PC-3 (cell line): ENCODE measurements around the gene CCR4. TPM values are rescaled to one million over a fixed set of nuclear protein-coding genes. Genes with fewer than 3 reads are reported as not detected.
A peak's percentile ranks its signal among the peaks of the same experiment; 100 is the strongest.

Experiments
- ATAC-seq: fragments of 200-7000 bp; cut with Tn5 transposase; 2 replicates; pipeline ENCODE4 v1.9.1; 2020; ENCODE audit warnings: mild to moderate bottlenecking, moderate library complexity
- BruUV-seq: library from RNA; stranded (reverse); fragments of 400-500 nt; replicated peaks from 2 replicates; lab custom pipeline; 2021; lab: Mats Ljungman, UMichigan
- CTCF ChIA-PET: fragments of 300-600 bp; sonication (Branson Sonifier 250); formaldehyde crosslinking; loops from one replicate; lab custom pipeline; 2022; ENCODE audit warnings: antibody characterized with exemption; lab: Charles Lee
- POLR2A ChIA-PET: fragments of 300-600 bp; sonication (Branson Sonifier 250); formaldehyde crosslinking; loops from one replicate; lab custom pipeline; 2022; ENCODE audit warnings: antibody characterized with exemption; ENCODE audit not compliant: unreplicated experiment; lab: Charles Lee
- DNase-seq: peaks from one replicate; pipeline ENCODE4 v3.0.0-alpha.2; 2015
- H2AFZ ChIP-seq: fragments of 300-600 bp; sonication (generic); 2 replicates; pipeline ENCODE4 v1.6.0; 2016; ENCODE audit warnings: antibody characterized with exemption, low read length
- H3F3A ChIP-seq: fragments of 300-600 bp; sonication (generic); one replicate; pipeline ENCODE4 v1.6.0; 2017; ENCODE audit warnings: antibody characterized with exemption, low read length, control low read depth, mild to moderate bottlenecking; ENCODE audit not compliant: unreplicated experiment
- H3K27ac ChIP-seq: fragments of 300-600 bp; sonication (generic); 2 replicates; pipeline ENCODE4 v1.5.1; 2016; ENCODE audit warnings: mild to moderate bottlenecking, low read length
- H3K27me3 ChIP-seq: fragments of 300-600 bp; sonication (generic); 2 replicates; pipeline ENCODE4 v1.6.1; 2016; ENCODE audit warnings: low read length, mixed read lengths
- H3K36me3 ChIP-seq: fragments of 300-600 bp; sonication (generic); 2 replicates; pipeline ENCODE4 v1.6.1; 2016; ENCODE audit warnings: low read depth, mixed run types, low read length, mixed read lengths
- H3K4me1 ChIP-seq: fragments of 300-600 bp; sonication (generic); 2 replicates; pipeline ENCODE4 v1.5.1; 2016; ENCODE audit warnings: low read length; ENCODE audit not compliant: insufficient read depth
- H3K4me2 ChIP-seq: fragments of 300-600 bp; sonication (generic); 2 replicates; pipeline ENCODE4 v1.6.0; 2016; ENCODE audit warnings: low read length
- H3K4me3 ChIP-seq: fragments of 300-600 bp; sonication (generic); 2 replicates; pipeline ENCODE4 v1.5.1; 2016; ENCODE audit warnings: mild to moderate bottlenecking, low read length, mixed read lengths
- H3K79me2 ChIP-seq: fragments of 300-600 bp; sonication (generic); 2 replicates; pipeline ENCODE4 v1.6.1; 2017; ENCODE audit warnings: low read length, mixed read lengths
- H3K9ac ChIP-seq: fragments of 300-600 bp; sonication (generic); 2 replicates; pipeline ENCODE4 v1.6.0; 2016; ENCODE audit warnings: mild to moderate bottlenecking, low read length
- H3K9me2 ChIP-seq: fragments of 300-600 bp; sonication (generic); replicated peaks from 2 replicates; pipeline ENCODE4 v1.6.1; 2016; ENCODE audit warnings: mixed run types, low read length, mixed read lengths
- H3K9me3 ChIP-seq: fragments of 300-600 bp; sonication (generic); 2 replicates; pipeline ENCODE4 v1.6.1; 2016; ENCODE audit warnings: low read length, mixed read lengths
- H4K20me1 ChIP-seq: fragments of 300-600 bp; sonication (generic); 2 replicates; pipeline ENCODE4 v1.6.1; 2016; ENCODE audit warnings: low read length, mixed read lengths
- CTCF ChIP-seq: fragments of 300-600 bp; sonication (generic); conservative IDR thresholded peaks from 2 replicates; pipeline ENCODE4 v1.5.1; 2017; ENCODE audit warnings: antibody characterized with exemption, low read depth, mild to moderate bottlenecking, low read length
- EZH2 ChIP-seq: fragments of 300-600 bp; sonication (generic); IDR thresholded peaks from one replicate; pipeline ENCODE4 v1.6.1; 2017; ENCODE audit warnings: antibody characterized with exemption, mild to moderate bottlenecking, low read length; ENCODE audit not compliant: unreplicated experiment
- EZH2phosphoT487 ChIP-seq: fragments of 300-600 bp; sonication (generic); IDR thresholded peaks from 2 replicates; pipeline ENCODE4 v1.6.1; 2018; ENCODE audit warnings: mild to moderate bottlenecking, antibody characterized with exemption, low read length, borderline replicate concordance
- intact Hi-C: fragments of 100-400 bp; cut with micrococcal nuclease; formaldehyde crosslinking; loops from 2 replicates; pipeline ENCODE4 v1.9.0; 2023
- total RNA-seq: library from RNA; depleted of rRNA; stranded (reverse); fragments of >200 nt; gene quantifications from 2 replicates; pipeline ENCODE4 v1.2.3, GENCODE V29; 2014

Gene CCR4
- total RNA-seq, 1 experiment from 2014 or later: 0.29 TPM

GRCh38 chr3:32968166-32968919 lies 16.9 kb downstream of the CCR4 start:
- Histone ChIP-seq H3K27me3 (no peaks in the 10 kb centered on the region), H3K4me3 (no peak overlapping the region), H3K79me2 (no peaks in the 10 kb centered on the region), H3K9ac (no peak overlapping the region), H3K9me3 (0 out of 2 replicates have a peak, but pooled peaks cover 10% of the 10 kb centered on the region), H3K36me3 (0 out of 2 replicates have a peak, but pooled peaks cover 4% of the 10 kb centered on the region), H4K20me1 (no peaks in the 10 kb centered on the region), H3K27ac (no peak overlapping the region), H3F3A (no peaks in the 10 kb centered on the region), H3K9me2 (no peaks in the 10 kb centered on the region), H3K4me1 (peaks cover 19% of the 10 kb centered on the region), H3K4me2 (no peak overlapping the region), H2AFZ (no peak overlapping the region)
- POLR2A ChIA-PET: no interaction called here
- CTCF ChIA-PET: interaction anchor here (0.6 kb wide), 1 partner anchor 106 kb away, joined by 15 read pairs; no protein-coding TSS in a partner anchor
- TF ChIP-seq EZH2phosphoT487 (no peak), EZH2 (no peak), CTCF (peak; percentile 23; the same call in 1 of the 2 replicates)
- BruUV-seq: no TSS peak
- intact Hi-C loops: no loop called here
- DNase-seq (no peak), ATAC-seq (no peak)

DNA sequence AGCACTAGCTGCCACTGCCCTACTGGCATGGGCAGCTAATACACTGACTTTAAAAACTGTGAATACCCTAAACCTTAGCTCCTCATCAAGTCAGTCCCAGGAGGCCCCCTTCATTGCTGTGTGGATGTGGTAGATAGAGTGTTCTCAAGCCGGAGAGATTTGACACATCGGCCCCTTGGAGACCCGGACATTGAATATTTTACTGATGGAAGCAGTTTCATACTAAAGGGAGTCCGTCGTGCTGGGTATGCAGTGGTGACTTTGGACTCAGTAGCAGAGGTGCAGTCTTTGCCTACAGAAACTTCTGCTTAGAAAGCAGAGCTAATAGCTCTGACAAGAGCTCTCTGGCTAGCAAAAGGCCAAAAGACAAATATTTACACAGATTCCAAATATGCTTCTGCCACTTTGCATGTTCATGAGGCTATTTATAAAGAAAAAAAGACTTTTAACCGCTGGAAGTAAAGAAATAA lies 17.5 kb downstream of the CCR4 start:
- no peak overlapping the region for H3K9ac ChIP-seq
- no peak overlapping the region for H2AFZ ChIP-seq
- intact Hi-C loops: no loop called here
- H3K4me2 ChIP-seq: peak overlapping the region; percentile 20; the same call in 1 of the 2 replicates
- H3K36me3 ChIP-seq: 0 out of 2 replicates have a peak, but pooled peaks cover 4% of the 10 kb centered on the region
- ChIA-PET CTCF (interaction anchor here (0.6 kb wide), 1 partner anchor 105 kb away, joined by 15 read pairs; no protein-coding TSS in a partner anchor), POLR2A (no interaction called here)
- DNase-seq (no peak), ATAC-seq (peak; percentile 39)
- no TSS peak for BruUV-seq
- H4K20me1 ChIP-seq: no peaks in the 10 kb centered on the region
- H3K27ac ChIP-seq: no peak overlapping the region
- H3K9me2 ChIP-seq: no peaks in the 10 kb centered on the region
- 0 out of 2 replicates have a peak, but pooled peaks cover 10% of the 10 kb centered on the region for H3K9me3 ChIP-seq
- peaks cover 19% of the 10 kb centered on the region for H3K4me1 ChIP-seq
- TF ChIP-seq EZH2phosphoT487 (no peak), EZH2 (no peak), CTCF (no peak)
- H3F3A ChIP-seq: no peaks in the 10 kb centered on the region
- no peaks in the 10 kb centered on the region for H3K79me2 ChIP-seq
- H3K27me3 ChIP-seq: no peaks in the 10 kb centered on the region
- no peak overlapping the region for H3K4me3 ChIP-seq
